HG03103 (cell line): Measurements from ENCODE around the gene SEC14L3.
"Not testable (repeated sequence)": the region's sequence is repeated elsewhere in the genome, so short reads cannot be mapped to it uniquely, and the experiment has no call there.

Experiments
- ATAC-seq: cut with Tn5 transposase; IDR thresholded peaks from one replicate; pipeline ENCODE4 v1.9.1; 2021; ENCODE audit warnings: low read depth; ENCODE audit not compliant: unreplicated experiment

SEC14L3 gene

DNA sequence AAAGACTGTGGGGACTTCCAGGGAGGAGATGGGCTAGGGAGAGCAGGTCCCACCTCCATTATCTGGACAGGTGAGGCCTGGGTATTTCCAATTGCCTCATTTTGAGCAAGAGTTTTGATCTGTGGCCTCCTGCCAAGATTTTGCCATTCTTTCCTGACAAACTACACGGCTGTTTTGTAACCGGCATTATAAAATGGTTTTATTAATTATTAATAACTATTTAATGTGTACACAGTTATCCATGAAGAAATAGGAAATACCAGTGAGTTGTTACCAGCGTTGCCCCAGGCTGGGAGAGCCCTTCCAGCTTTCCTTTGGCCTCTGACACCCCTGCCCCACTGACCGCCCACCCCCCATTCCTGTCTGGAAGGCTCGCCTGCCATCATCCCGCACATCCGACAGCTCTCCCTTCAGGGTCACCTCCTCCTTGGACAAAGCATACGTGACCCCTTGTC, 14.9 kb upstream of the SEC14L3 start:
- no peak for ATAC-seq

GRCh38 chr22:30486118-30486517, 14.3 kb upstream of the SEC14L3 start:
- ATAC-seq = no peak

DNA sequence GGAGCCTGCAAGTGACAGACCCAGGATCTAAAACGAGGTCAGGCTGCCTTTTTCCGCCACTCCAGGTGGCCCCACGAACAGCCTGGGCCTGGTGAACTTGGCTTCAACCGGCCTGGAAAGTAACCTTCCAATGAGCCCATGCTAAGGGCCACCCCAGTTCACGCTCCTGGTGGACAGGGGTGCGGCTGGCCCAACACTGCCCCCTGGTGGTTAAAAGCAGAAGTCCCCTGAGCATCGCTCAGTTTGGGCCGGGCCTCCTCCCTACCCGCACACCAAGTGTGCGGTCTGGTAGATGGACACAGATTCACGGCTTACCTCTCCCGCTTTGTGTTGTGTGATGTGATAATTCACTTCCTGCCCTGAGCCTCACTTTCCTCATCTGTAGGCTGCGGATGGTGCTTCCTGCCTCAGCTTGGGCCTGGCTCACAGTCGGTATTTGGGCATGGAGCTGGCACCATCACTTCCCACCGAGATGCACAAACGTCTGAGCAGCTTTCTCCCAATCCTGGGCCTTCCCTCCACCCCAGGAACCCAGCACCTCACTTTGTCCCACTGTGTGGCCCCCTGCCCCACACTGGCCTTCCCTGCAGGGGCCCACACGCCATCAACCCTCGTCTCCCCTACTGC, 13.7 kb upstream of the SEC14L3 start:
- ATAC-seq = no peak

DNA sequence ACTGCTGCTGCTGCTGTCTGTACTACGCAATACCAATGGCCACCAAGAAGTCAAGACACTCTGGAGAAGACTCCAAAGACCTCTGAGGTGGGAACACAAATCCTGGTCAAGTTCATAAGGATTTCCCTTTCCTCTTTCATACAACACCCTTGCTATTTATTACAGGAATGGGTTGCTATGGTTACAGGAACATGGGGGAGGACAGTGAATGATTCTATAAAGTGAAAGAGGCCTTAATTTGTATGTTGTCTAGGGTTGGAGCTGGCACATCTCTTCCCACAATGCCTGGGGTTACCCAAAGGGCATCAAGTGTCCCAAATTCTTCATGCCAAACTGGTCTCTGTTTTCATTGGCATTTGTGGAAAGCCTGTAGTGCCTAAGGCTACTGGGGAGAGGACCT, 11.4 kb upstream of the SEC14L3 start:
- no peak for ATAC-seq

DNA sequence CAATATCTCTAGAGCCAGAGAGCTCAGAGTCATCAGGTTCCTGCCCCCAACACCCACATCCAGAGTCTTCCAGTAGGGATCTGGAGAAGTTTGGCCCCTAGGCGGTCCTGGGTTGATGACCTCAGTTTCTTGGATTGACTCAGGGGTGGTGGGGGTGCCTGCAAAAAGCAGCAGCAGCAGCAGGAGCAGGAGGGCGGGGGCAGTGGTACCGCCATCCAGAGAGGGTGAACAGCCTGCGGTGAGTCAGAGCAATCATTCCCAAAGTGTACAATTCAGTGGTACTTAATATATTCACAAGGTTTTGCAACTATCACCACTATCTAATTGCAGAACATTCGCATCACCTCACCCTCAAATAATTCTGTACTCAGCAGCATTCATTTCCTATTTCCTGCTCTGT, 9.9 kb upstream of the SEC14L3 start:
- no peak for ATAC-seq

DNA sequence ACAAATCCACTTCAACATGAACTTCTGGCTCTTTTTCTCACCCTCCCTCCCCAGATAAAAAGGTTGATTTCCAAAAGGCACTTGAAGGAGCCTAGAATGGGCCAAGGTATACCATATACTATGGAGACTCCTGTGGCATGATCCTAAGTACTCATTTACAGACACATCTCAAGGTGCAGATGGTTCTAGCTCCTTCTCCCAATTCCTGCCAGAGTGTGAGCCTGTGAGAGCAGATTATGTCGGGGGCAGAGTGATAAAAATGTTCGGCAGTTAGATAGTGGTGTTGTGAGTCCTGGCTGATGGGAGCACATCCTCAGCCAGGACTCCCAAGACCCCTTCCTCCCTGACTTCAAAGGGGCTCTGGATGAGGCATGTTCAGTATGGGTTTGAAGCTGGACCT, 8.2 kb upstream of the SEC14L3 start:
- no peak for ATAC-seq

- ATAC-seq = no peak
Measured at GRCh38 chr22:30474683-30475424, 3.0 kb upstream of the SEC14L3 start.

- ATAC-seq = no peak
Measured at GRCh38 chr22:30474121-30474520, 2.3 kb upstream of the SEC14L3 start.

DNA sequence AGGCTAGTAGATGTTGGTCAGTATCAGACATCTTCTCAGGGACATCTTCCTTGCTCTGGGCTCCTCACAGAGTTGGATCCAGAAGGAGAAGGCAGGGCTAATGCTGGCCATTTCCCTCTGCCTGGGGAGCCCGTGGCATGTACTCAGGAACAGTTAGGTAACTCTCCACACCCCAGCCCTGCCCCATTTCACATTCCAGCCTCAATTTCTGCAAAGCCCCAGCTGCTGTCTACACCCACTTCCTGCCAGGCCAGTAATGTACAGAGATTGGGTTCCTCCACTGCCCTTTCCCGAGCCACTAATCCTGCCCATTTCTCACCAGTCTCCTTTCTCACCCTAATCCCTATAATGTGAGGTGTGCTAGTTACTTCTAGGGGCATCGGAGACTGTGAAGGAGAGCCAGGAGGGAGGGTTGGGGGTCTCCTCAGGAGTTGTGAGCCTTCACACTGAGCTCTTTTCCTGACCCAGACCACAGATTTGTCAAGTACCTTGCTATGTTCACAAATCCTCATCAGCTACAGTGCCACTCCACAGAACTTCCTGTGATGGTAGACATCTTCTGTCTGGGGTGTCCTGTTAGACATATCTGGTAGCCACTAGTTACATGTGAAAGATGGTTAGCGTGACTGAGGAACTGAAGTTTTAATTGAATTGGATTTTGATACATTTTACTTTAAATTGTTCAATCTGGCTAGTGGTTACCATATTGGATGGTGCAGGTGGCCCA, 1.3 kb upstream of the SEC14L3 start:
- ATAC-seq = no peak

- no peak for ATAC-seq
Measured at GRCh38 chr22:30470655-30471054, 1.2 kb downstream of the SEC14L3 start.

DNA sequence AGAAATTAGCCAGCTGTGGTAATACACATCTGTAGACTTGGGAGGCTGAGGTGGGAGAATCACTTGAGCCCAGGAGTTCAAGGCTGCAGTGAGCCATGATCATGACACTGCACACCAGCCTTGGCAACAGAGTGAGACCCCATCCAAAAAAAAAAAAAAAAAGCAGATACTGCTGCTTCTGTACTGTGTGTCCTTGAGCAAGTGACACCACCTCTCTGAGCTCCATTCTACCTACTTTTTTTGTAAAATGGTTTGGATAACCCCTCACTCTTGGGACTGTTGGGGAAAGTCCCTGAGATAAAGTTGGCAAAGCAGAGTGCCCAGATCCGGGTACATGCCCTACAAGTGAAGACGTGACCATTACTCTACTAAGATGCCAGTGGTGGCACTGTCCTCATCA, 2.7 kb downstream of the SEC14L3 start:
- no peak for ATAC-seq

GRCh38 chr22:30460555-30460954, 11.3 kb downstream of the SEC14L3 start:
- ATAC-seq = not testable (repeated sequence)

- no peak for ATAC-seq
Measured at GRCh38 chr22:30460147-30460546, 11.7 kb downstream of the SEC14L3 start.

DNA sequence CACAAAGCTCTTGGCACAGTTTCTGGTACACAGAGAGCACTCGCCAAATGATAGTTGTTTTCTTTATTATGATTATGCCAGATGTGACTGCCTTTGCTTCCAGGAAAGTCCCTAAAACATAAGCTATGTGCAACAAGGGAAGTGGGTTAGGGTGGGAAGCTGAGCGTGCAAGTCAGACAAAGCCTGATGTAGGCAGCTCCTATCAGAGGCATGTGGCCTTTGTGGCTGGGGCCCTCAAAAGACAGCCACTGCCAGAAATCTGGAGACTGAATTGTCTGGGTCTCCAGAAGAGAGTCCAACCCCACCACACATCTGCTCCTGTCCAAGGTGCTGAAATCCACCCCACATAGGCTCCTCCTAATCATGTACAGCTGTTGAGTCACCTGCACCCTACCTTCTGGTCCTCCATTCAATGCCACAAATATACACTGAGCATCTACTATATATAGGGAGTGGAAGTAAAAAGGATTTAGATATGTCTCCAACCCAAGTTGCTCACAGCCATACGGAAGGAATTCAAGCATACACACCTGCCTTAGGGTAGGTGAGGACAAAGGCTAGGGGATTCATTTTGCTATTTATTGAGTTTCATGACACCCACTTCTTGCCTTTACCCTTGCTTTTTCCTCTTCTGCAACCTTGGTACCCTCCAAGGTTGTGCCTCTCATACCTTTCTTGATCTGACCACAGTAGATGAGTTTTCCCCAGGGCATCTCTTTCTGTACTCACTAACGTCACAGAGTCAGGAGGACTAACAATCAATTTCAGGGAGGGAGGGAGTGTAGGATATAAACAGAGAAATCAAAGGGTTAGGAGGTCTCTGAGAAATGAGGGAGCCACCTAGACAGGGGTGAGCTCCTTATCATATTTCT, 12.4 kb downstream of the SEC14L3 start:
- no peak for ATAC-seq

DNA sequence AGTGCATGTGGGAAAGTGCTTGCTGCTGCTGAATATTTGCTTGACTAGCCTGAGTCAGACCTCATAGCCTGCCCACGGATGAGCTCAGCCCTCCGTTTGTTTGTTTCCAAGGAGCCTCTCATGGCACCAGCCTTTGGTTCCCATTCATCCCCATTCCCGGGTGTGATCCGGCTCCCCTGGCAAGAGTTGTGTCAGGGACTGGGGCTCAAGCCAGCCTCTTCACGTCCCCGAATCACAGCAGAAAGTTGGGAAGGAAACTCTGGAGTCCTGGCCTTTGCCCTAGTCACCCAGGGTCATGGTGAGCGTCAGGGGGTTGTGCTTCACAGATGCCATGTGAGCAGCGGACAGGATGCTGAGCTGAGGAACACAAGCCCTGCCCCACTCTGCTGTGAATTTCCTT, 13.8 kb downstream of the SEC14L3 start:
- ATAC-seq = no peak

DNA sequence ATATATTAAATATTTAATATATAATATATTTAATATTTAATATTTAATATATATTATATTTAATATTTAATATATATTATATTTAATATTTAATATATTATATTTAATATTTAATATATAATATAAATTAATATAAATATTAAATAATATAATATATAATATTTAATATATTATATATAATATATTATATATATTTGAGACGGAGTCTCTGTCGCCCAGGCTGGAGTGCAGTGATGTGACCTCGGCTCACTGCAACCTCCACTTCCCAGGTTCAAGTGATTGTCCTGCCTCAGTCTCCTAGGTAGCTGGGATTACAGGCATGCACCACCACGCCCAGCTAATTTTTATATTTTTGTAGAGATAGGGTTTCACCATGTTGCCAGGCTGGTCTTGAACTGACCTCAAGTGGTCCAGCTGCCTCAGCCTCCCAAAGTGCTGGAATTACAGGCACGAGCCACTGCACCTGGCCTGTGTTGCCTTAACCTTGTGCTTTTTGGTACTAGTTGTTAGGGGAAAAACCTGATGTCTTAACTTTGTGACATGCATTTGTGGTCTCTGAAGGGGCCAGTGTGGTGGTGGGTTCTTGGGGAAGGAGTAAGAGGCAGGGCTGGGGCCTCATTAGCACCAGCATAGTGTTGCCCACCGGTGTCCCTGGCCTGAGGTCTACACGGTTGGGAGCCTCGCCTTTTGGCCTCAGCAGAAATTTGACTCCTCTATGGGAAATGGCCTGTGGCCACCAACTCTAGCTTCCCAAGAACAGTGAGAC, 16.6 kb downstream of the SEC14L3 start:
- no peak for ATAC-seq

GRCh38 chr22:30453731-30454510, 17.9 kb downstream of the SEC14L3 start:
- no peak for ATAC-seq

DNA sequence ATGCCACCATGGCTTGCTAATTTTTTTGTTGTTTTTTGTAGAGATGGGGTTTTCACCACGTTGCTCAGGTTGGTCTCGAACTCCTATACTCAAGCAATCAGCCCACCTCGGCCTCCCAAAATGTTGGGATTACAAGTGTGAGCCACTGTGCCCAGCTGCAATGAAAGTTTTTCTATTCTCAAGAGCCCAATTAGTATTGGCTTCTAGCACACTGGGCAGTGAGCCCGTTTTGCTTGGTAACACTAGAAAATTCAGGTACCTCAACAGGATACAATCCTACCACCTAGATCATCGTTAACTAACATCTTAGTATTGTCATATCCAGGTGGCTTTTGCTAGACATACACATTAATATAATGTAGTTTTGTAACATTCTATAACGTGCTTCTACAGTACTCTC, 19.0 kb downstream of the SEC14L3 start:
- no peak for ATAC-seq

GRCh38 chr22:30451488-30451887, 20.3 kb downstream of the SEC14L3 start:
- ATAC-seq = not testable (repeated sequence)
